T1000 (cell line): ENCODE data around the gene BICRA.

Experiments used
- DNase-seq: peaks from one replicate; lab custom pipeline; 2025; ENCODE audit warnings: mixed read lengths; lab: John Stamatoyannopoulos, UW

Gene BICRA

DNA sequence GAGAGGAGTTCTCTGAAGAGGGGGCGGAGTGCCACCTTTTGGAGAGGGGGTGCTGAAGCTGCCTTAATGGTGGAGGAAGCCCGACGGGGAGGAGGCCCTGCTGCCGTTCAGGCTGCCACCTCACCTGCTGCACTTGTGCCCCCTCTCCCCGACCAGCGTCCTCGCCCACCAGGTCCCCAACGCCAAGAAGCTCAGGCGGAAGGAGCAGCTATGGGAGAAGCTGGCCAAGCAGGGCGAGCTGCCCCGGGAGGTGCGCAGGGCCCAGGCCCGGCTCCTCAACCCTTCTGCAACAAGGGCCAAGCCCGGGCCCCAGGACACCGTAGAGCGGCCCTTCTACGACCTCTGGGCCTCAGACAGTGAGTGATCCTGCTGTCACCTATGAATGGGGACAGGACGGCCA, 141.8 kb downstream of the BICRA start:
- DNase-seq = no peak

DNA sequence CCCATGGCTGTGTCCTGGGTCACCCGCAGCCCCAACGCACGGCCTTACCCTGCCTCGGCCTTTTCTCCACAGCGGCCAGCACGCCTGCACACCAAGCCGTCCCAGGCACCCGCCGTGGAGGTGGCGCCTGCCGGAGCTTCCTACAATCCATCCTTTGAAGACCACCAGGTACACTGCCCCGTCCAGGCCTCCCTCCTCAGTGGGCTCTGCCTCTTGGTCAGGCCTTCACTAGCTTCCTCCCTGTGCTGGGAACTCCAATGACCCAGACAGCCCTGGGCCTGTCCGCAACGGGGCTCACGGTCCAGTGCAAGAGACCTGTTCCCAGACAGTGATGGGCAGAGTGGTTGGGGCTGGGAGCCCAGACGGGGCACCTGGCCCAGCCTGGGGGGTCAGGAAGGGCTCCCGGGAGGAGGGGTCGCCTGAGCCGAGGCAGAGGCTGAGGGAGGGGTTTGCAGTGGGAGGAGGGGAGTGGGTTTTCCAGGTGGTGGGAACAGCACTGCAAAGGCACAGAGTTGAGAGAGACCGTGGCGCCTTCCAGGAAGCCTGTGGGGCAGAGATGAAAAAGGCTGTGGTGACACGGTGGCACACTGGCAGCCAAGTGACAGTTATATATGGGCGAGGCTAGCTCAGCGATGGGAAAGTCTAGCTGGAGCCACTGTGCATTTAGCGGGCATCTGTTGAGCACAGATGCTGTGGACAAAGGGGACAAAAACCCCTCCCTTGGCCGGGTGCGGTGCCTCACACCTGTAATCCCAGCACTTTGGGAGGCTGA, 143.7 kb downstream of the BICRA start:
- no peak for DNase-seq
